Panc1 (cell line): Measurements from ENCODE around the gene ZNF503. TPM values are rescaled to one million over a fixed set of nuclear protein-coding genes. Genes with fewer than 3 reads are reported as not detected.

ENCODE experiments used
- ATAC-seq: fragments of 200-7000 bp; cut with Tn5 transposase; 2 replicates; pipeline ENCODE4 v1.9.1; 2020; ENCODE audit warnings: mild to moderate bottlenecking, moderate library complexity
- BruUV-seq: library from RNA; stranded (reverse); fragments of 400-500 nt; replicated peaks from 2 replicates; lab custom pipeline; 2021; lab: Mats Ljungman, UMichigan
- CTCF ChIA-PET: fragments of 300-600 bp; sonication (Branson Sonifier 250); formaldehyde crosslinking; loops from one replicate; lab custom pipeline; 2022; ENCODE audit warnings: antibody characterized with exemption; lab: Charles Lee
- POLR2A ChIA-PET: fragments of 300-600 bp; sonication (Branson Sonifier 250); formaldehyde crosslinking; loops from one replicate; lab custom pipeline; 2022; ENCODE audit warnings: antibody characterized with exemption; lab: Charles Lee
- DNase-seq: peaks from one replicate; pipeline ENCODE4 v3.0.0-alpha.2; 2010; ENCODE audit warnings: low read depth, low spot score
- H3K27ac ChIP-seq: 2 replicates; pipeline ENCODE4 v1.5.1; 2011; ENCODE audit warnings: mild to moderate bottlenecking, low read length, inconsistent platforms
- H3K27me3 ChIP-seq: fragments of 200-500 bp; sonication (Bioruptor generic); 2 replicates; pipeline ENCODE4 v1.6.0; 2014; ENCODE audit warnings: low read length, inconsistent platforms; ENCODE audit not compliant: control insufficient read depth, insufficient read depth
- H3K36me3 ChIP-seq: fragments of 200-500 bp; sonication (Bioruptor generic); 2 replicates; pipeline ENCODE4 v1.5.1; 2014; ENCODE audit warnings: inconsistent platforms, mild to moderate bottlenecking, low read length, moderate library complexity; ENCODE audit not compliant: control insufficient read depth, insufficient read depth
- H3K4me1 ChIP-seq: 2 replicates; pipeline ENCODE4 v1.5.1; 2011; ENCODE audit warnings: inconsistent platforms, mild to moderate bottlenecking, low read length, moderate library complexity; ENCODE audit not compliant: control insufficient read depth, insufficient read depth
- H3K4me3 ChIP-seq, 2 experiments: 2 replicates each; pipeline ENCODE4 v1.5.1; 2011 to 2012; ENCODE audit warnings: low read depth in 2 of 2, low read length in 2 of 2, mild to moderate bottlenecking in 2 of 2, inconsistent platforms in 1 of 2, moderate library complexity in 1 of 2
- H3K9me3 ChIP-seq: fragments of 200-500 bp; sonication (Bioruptor generic); 2 replicates; pipeline ENCODE4 v1.5.1; 2014; ENCODE audit warnings: low read depth, mild to moderate bottlenecking, inconsistent platforms, low read length, moderate library complexity; ENCODE audit not compliant: control insufficient read depth, insufficient read depth
- CTCF ChIP-seq: fragments of 450-650 bp; IDR thresholded peaks from 2 replicates; pipeline ENCODE4 v1.5.1; 2017; ENCODE audit warnings: mild to moderate bottlenecking
- POLR2AphosphoS5 ChIP-seq: IDR thresholded peaks from 2 replicates; pipeline ENCODE4 v1.6.1; 2012; ENCODE audit warnings: mild to moderate bottlenecking, low read depth, low read length, moderate library complexity
- REST ChIP-seq, 2 experiments: IDR thresholded peaks; 2 replicates each; pipeline ENCODE4 v1.6.1; 2011 to 2012; ENCODE audit warnings: low read depth in 2 of 2, control low read depth in 1 of 2, low read length in 1 of 2, mild to moderate bottlenecking in 1 of 2, moderate library complexity in 1 of 2; ENCODE audit not compliant: insufficient read depth in 1 of 2
- SIN3A ChIP-seq: IDR thresholded peaks from 2 replicates; pipeline ENCODE4 v1.6.1; 2012; ENCODE audit warnings: low read depth, mild to moderate bottlenecking, low read length, moderate library complexity, borderline replicate concordance; ENCODE audit not compliant: insufficient read depth
- TCF7L2 ChIP-seq: IDR thresholded peaks from 2 replicates; pipeline ENCODE4 v1.6.1; 2011; ENCODE audit warnings: mild to moderate bottlenecking, low read depth, low read length, inconsistent platforms
- in situ Hi-C: cut with HindIII; loops from 2 replicates; pipeline ENCODE4 v1.10.0; 2016; ENCODE audit warnings: low sequenced_read_pairs, low pct_unique_long_range_greater_than_20kb
- intact Hi-C: fragments of 100-400 bp; cut with micrococcal nuclease; formaldehyde crosslinking; loops from one replicate; pipeline ENCODE4 v1.10.0; 2022; ENCODE audit not compliant: unreplicated experiment
- total RNA-seq: library from RNA; stranded (reverse); gene quantifications from one replicate; pipeline ENCODE4 v1.2.1, GENCODE V29; 2021; ENCODE audit not compliant: unreplicated experiment

Gene ZNF503
- total RNA-seq, 1 experiment from 2014 or later, result 10.4 TPM

DNA sequence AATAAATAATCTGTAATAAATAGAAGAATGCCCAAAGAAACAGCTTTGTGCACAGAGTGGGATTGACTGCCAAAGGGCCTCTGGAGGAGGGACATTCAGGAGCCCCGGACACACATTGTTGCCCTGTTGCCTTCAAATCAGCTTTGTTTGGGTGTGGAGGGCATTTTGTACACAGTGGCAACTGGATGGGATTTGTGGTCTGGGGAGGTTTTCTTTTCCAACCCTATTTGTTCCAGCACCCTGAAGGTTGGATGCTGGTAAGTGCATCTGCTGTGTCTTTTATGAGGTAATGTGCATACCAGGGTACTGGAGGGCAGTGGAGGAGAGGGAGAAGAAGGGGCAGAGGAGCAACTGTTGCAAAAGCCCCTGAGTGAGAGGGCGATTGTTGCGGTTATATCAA lies 36.1 kb upstream of the ZNF503 start:
- in situ Hi-C loops, result no loop called here
- Histone ChIP-seq H3K9me3 (no peaks in the 10 kb centered on the region), H3K27ac (no peak overlapping the region), H3K36me3 (no peaks in the 10 kb centered on the region), H3K4me1 (no peaks in the 10 kb centered on the region), H3K4me3 (no peak overlapping the region), H3K27me3 (peaks cover 3% of the 10 kb centered on the region; the same call in 1 of the 2 replicates)
- no TSS peak for BruUV-seq
- POLR2A ChIA-PET, result interaction anchor here (0.6 kb wide), 1 partner anchor 38 kb away, joined by 3 read pairs; no protein-coding TSS in a partner anchor
- ATAC-seq, result no peak
- TF ChIP-seq SIN3A (no peak), TCF7L2 (no peak), REST (IDR thresholded peaks at IDR 0.05; ENCODE audit: insufficient read depth in 1 of 2, low read depth in 2 of 2, low read length in 1 of 2) (no peak), POLR2AphosphoS5 (no peak), CTCF (no peak)
- no peak for DNase-seq
- CTCF ChIA-PET, result no interaction called here
- intact Hi-C loops, result no loop called here

DNA sequence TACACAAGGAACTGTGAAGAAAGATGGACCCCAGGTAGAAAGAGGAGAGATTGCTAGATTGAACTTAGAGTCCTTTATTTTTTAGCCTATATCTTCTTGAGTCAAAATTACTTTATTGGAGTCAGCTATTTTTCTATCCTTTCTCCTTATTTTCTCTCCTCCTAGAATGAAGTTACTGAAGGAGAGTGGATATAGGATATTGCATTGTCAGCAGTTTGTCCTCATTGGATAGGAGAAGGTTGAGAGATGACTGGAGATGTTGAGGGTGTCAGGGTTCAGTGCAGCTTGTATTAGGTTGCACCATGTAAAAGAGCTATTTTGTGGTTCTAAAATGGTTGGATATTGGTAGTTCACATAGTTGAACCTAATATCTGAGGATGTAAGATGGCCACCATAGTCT lies 35.3 kb upstream of the ZNF503 start:
- H3K4me3 ChIP-seq, result no peak overlapping the region
- intact Hi-C loops (no loop called here), in situ Hi-C loops (no loop called here)
- ATAC-seq, result no peak
- BruUV-seq, result no TSS peak
- TF ChIP-seq TCF7L2 (no peak), POLR2AphosphoS5 (no peak), SIN3A (no peak), CTCF (no peak), REST (IDR thresholded peaks at IDR 0.05; ENCODE audit: insufficient read depth in 1 of 2, low read depth in 2 of 2, low read length in 1 of 2) (no peak)
- ChIA-PET POLR2A (interaction anchor here (0.6 kb wide), 1 partner anchor 37 kb away, joined by 3 read pairs; no protein-coding TSS in a partner anchor), CTCF (no interaction called here)
- no peaks in the 10 kb centered on the region for H3K9me3 ChIP-seq
- no peaks in the 10 kb centered on the region for H3K36me3 ChIP-seq
- H3K27ac ChIP-seq, result no peak overlapping the region
- H3K4me1 ChIP-seq, result no peaks in the 10 kb centered on the region
- peaks cover 10% of the 10 kb centered on the region for H3K27me3 ChIP-seq
- DNase-seq, result no peak
